Parathyroid adenoma (tissue), 2 donors: ENCODE results near the gene GRK2.

Experiments
- H2AFZ ChIP-seq: fragments of 300-600 bp; sonication (generic); one replicate; pipeline ENCODE4 v1.7.0; 2017; ENCODE audit warnings: antibody characterized with exemption, mild to moderate bottlenecking
- H3K27ac ChIP-seq: fragments of 300-600 bp; sonication (generic); one replicate; pipeline ENCODE4 v1.7.0; 2017
- H3K27me3 ChIP-seq: fragments of 300-600 bp; sonication (generic); one replicate; pipeline ENCODE4 v1.7.0; 2017; ENCODE audit warnings: low read length; ENCODE audit not compliant: control insufficient read depth, insufficient read depth
- H3K36me3 ChIP-seq: fragments of 300-600 bp; sonication (generic); one replicate; pipeline ENCODE4 v1.7.0; 2017; ENCODE audit warnings: low read length; ENCODE audit not compliant: control insufficient read depth, insufficient read depth
- H3K4me1 ChIP-seq: fragments of 300-600 bp; sonication (generic); one replicate; pipeline ENCODE4 v1.7.0; 2017; ENCODE audit warnings: control low read depth
- H3K4me2 ChIP-seq: fragments of 300-600 bp; sonication (generic); one replicate; pipeline ENCODE4 v1.7.0; 2017; ENCODE audit warnings: low read length
- H3K4me3 ChIP-seq: fragments of 300-600 bp; sonication (generic); one replicate; pipeline ENCODE4 v1.7.0; 2017; ENCODE audit warnings: low read depth, low read length
- H3K79me2 ChIP-seq: fragments of 300-600 bp; sonication (generic); one replicate; pipeline ENCODE4 v1.7.0; 2017; ENCODE audit warnings: control low read depth
- H3K9ac ChIP-seq: fragments of 300-600 bp; sonication (generic); one replicate; pipeline ENCODE4 v1.7.0; 2017; ENCODE audit warnings: mild to moderate bottlenecking
- H3K9me3 ChIP-seq: fragments of 300-600 bp; sonication (generic); one replicate; pipeline ENCODE4 v1.7.0; 2017; ENCODE audit warnings: low read length; ENCODE audit not compliant: control insufficient read depth
- TF ChIP-seq, protein P1 (sequence below): fragments of 300-600 bp; sonication (generic); IDR thresholded peaks from one replicate; pipeline ENCODE4 v1.7.0; 2017; ENCODE audit warnings: antibody characterized with exemption, mild to moderate bottlenecking
- donor health status: primary hyperparathyroidism.

The GRK2 gene

DNA sequence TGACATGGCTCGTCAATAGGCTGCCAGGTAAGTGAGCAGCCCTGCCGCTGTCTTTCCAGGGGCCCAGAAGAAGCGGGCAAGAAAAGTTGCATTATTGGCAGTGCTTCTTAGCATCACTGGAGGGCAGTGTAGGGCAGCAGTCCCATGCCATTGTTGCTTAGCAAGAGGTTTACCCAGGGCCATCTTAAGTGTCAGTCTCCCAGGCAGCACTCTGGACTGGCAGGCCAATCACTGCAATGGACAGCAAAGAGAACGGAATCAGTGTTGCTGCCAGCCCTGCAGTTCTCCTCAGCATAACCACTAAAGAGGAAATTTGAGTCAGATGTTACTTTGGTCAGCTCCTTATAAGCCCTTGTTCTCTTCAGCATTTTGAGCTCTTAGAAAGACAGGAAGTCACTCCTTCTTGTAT is 13.4 kb upstream of the GRK2 start:
- H3K9ac ChIP-seq: no peak overlapping the region
- no peaks in the 10 kb centered on the region for H3K36me3 ChIP-seq
- H3K27ac ChIP-seq: no peak overlapping the region

DNA sequence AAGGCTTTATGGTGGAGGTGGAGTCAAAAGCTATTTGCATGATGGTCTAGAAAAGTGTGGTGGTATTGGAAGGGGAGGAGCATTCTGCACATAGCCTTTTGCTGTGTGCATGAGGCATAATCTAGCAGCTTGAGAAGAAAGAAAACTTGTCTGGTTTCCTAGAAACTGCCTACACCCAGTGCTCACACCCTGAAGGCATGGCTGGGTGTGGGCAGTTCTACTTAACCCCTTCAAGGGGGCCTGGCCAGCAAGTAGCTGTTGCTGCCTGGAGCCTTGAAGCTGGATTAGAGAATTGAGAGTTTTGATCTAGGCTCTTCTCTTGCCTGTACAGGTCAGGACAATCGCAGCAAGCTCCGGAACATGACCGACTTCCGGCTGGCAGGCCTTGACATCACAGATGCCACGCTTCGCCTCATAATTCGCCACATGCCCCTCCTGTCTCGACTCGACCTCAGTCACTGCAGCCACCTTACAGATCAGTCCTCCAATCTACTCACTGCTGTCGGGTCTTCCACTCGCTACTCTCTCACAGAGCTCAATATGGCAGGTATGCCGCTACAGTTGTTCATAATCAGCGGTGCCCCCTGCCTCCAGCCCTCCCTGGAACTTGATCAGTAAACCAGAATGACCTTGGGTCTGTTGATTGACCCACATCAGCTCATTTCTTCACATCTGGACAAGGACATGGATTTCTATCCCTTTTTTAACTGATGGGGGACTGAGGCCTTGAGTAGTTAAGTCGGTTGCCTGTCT is 12.2 kb upstream of the GRK2 start:
- no peaks in the 10 kb centered on the region for H3K9me3 ChIP-seq
- no peaks in the 10 kb centered on the region for H3K27me3 ChIP-seq
- TF ChIP-seq, protein P1, sequence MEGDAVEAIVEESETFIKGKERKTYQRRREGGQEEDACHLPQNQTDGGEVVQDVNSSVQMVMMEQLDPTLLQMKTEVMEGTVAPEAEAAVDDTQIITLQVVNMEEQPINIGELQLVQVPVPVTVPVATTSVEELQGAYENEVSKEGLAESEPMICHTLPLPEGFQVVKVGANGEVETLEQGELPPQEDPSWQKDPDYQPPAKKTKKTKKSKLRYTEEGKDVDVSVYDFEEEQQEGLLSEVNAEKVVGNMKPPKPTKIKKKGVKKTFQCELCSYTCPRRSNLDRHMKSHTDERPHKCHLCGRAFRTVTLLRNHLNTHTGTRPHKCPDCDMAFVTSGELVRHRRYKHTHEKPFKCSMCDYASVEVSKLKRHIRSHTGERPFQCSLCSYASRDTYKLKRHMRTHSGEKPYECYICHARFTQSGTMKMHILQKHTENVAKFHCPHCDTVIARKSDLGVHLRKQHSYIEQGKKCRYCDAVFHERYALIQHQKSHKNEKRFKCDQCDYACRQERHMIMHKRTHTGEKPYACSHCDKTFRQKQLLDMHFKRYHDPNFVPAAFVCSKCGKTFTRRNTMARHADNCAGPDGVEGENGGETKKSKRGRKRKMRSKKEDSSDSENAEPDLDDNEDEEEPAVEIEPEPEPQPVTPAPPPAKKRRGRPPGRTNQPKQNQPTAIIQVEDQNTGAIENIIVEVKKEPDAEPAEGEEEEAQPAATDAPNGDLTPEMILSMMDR: no peak
- no peak overlapping the region for H3K9ac ChIP-seq
- no peak overlapping the region for H2AFZ ChIP-seq
- H3K79me2 ChIP-seq: no peaks in the 10 kb centered on the region
- H3K4me2 ChIP-seq: no peak overlapping the region
- H3K36me3 ChIP-seq: no peaks in the 10 kb centered on the region
- no peak overlapping the region for H3K4me3 ChIP-seq
- H3K27ac ChIP-seq: no peak overlapping the region
- peaks cover 3% of the 10 kb centered on the region for H3K4me1 ChIP-seq

More for the DNA sequence above, 13.4 kb upstream of the GRK2 start:
- Histone ChIP-seq H3K4me2 (no peak overlapping the region), H3K4me3 (no peak overlapping the region), H3K9me3 (no peaks in the 10 kb centered on the region), H3K27me3 (no peaks in the 10 kb centered on the region), H3K4me1 (peaks cover 10% of the 10 kb centered on the region), H2AFZ (no peak overlapping the region), H3K79me2 (no peaks in the 10 kb centered on the region)
- TF ChIP-seq, protein P1: peak; percentile 33

DNA sequence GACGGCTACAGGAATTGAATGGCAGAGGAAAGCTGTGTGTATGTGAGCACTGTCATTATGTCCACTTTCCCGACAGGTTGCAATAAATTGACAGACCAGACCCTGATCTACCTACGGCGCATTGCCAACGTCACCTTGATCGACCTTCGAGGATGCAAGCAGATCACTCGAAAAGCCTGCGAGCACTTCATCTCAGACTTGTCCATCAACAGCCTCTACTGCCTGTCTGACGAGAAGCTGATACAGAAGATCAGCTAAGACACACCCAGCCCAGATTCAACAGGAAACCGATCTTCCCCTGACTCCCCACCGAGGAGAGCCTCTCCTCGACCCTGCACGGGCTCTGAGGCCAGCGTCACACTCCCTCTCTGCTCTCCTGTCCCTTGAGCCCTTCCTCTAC is 11.5 kb upstream of the GRK2 start:
- no peak overlapping the region for H3K4me3 ChIP-seq
- TF ChIP-seq, protein P1: no peak
- H2AFZ ChIP-seq: no peak overlapping the region
- H3K79me2 ChIP-seq: no peaks in the 10 kb centered on the region
- H3K27me3 ChIP-seq: no peaks in the 10 kb centered on the region
- no peaks in the 10 kb centered on the region for H3K4me1 ChIP-seq
- no peak overlapping the region for H3K4me2 ChIP-seq
- no peaks in the 10 kb centered on the region for H3K9me3 ChIP-seq
- no peaks in the 10 kb centered on the region for H3K36me3 ChIP-seq
- no peak overlapping the region for H3K9ac ChIP-seq
- no peak overlapping the region for H3K27ac ChIP-seq

DNA sequence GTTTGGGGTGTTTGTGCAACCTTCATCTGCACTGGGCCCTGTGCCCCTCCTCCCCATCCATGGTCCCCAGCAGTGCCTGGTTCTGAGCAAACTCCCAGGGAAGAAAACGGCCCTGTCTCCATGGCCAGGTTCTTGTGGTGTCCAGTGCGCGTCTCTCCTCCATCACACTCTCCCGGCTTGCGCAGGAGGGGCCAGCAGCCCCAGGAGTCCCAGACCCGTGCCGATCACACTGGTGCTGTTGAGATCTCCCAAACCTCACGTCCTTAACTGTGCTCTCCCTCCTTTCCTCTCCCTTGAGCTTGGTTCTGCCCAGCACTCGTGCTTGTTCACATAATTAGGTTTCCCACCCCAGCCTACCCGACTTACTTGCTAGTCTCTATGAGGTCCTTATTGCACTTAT is 10.9 kb upstream of the GRK2 start:
- H3K4me1 ChIP-seq: no peaks in the 10 kb centered on the region
- H3K27me3 ChIP-seq: no peaks in the 10 kb centered on the region
- H3K4me3 ChIP-seq: no peak overlapping the region
- H3K9ac ChIP-seq: no peak overlapping the region
- TF ChIP-seq, protein P1: no peak
- H3K36me3 ChIP-seq: no peaks in the 10 kb centered on the region
- no peak overlapping the region for H3K27ac ChIP-seq
- no peaks in the 10 kb centered on the region for H3K9me3 ChIP-seq
- no peak overlapping the region for H2AFZ ChIP-seq
- no peak overlapping the region for H3K4me2 ChIP-seq
- H3K79me2 ChIP-seq: no peaks in the 10 kb centered on the region

DNA sequence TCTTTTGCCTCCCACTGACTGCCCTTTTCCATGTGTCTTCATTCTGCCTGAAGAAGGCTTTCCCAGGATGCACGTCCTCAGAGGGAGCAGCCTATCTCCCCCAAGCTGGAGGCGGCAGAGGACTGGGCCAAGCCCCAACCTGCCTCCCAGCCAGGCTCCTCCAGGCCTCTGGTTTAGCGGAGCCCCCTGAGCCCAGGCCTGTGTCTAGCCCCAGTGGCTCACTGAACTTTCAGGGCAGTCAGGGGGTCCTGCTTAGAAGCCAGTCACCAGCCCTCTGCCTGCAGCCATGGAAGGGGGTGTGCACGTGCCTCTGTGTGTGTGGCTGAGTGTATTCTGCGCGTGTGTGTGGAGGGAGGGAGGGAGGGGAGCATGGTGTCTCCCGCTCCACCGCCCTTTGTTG is 10.4 kb upstream of the GRK2 start:
- H3K4me3 ChIP-seq: no peak overlapping the region
- no peak overlapping the region for H3K9ac ChIP-seq
- no peaks in the 10 kb centered on the region for H3K36me3 ChIP-seq
- no peak overlapping the region for H2AFZ ChIP-seq
- TF ChIP-seq, protein P1: no peak
- no peak overlapping the region for H3K27ac ChIP-seq
- H3K79me2 ChIP-seq: no peaks in the 10 kb centered on the region
- H3K27me3 ChIP-seq: no peaks in the 10 kb centered on the region
- no peaks in the 10 kb centered on the region for H3K4me1 ChIP-seq
- no peak overlapping the region for H3K4me2 ChIP-seq
- no peaks in the 10 kb centered on the region for H3K9me3 ChIP-seq
